ENCODE results near the gene HSD3B1.

The HSD3B1 gene

DNA sequence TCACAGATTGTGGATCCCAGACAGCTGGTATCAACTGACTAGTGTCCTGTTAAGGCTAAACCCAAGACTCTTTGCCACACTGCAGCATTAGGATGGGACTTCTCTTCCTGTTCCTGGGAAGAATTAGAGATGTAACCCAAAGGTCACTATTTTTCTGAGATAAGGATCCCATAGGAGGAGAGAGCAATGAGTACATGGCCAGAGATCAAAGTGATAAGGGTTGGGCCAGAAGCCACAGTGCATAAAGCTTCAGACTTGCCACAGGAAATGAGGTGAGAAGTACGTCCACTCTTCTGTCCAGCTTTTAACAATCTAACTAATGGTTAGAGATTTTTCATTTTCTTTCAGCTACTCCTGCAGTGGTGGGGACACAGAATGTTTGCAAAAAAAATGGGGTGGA lies at the start of gene HSD3B1:
HSD3B1 (plus strand) TSS at position 270 of the 400 bp plus-strand sequence. CDS start 267 bp downstream, outside the sequence.
- no peak within 1 kb of the TSS for H3K4me3 ChIP-seq (ENCODE audit: low read length)
- TF ChIP-seq, protein P1, sequence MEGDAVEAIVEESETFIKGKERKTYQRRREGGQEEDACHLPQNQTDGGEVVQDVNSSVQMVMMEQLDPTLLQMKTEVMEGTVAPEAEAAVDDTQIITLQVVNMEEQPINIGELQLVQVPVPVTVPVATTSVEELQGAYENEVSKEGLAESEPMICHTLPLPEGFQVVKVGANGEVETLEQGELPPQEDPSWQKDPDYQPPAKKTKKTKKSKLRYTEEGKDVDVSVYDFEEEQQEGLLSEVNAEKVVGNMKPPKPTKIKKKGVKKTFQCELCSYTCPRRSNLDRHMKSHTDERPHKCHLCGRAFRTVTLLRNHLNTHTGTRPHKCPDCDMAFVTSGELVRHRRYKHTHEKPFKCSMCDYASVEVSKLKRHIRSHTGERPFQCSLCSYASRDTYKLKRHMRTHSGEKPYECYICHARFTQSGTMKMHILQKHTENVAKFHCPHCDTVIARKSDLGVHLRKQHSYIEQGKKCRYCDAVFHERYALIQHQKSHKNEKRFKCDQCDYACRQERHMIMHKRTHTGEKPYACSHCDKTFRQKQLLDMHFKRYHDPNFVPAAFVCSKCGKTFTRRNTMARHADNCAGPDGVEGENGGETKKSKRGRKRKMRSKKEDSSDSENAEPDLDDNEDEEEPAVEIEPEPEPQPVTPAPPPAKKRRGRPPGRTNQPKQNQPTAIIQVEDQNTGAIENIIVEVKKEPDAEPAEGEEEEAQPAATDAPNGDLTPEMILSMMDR (conservative IDR thresholded peaks at IDR 0.05; ENCODE audit: low read depth, low read length): no peak
- DNase-seq (ENCODE audit: low read depth): no peak

DNA sequence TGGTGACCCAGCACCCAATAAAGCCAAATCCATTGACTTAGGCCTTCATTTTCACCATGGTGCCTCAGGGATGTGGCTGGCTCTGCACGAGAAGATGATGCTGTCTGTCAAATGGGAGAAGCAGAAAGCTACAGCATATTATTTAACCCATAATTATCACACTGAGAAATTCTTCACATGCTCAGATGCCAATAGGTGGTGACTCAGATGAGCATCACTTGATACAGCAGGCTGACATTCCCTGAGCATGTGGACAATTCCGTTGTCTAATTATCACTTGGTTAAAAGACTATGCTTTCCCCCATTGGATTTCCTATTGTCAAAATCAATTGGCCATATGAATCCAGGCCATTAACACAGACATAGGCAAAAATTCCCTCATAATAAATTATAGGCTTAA lies 44.0 kb upstream of the HSD3B1 start:
- H3K4me3 ChIP-seq (ENCODE audit: low read length): no peak overlapping the region
- TF ChIP-seq, protein P1 (conservative IDR thresholded peaks at IDR 0.05; ENCODE audit: low read depth, low read length): no peak
- no peak for DNase-seq (ENCODE audit: low read depth)

DNA sequence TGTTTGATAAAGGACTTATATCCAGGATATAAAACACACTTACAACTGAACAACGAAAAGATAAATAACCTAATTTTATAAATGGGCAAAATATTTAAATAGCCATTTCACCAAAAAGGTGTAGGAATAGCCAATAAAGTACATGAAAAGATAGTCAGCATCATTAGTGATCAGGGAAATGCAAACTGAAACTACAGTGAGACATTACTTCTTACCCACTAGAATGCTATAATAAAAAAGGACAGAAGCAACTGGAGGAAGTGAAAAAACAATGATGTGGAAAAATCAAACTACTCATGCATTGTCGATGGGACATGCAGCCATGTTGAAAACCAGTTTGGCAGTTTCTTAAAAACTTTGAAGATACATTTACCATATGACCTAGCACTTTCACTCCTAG lies 43.4 kb upstream of the HSD3B1 start:
- TF ChIP-seq, protein P1 (conservative IDR thresholded peaks at IDR 0.05; ENCODE audit: low read depth, low read length): no peak
- no peak for DNase-seq (ENCODE audit: low read depth)
- no peak overlapping the region for H3K4me3 ChIP-seq (ENCODE audit: low read length)

DNA sequence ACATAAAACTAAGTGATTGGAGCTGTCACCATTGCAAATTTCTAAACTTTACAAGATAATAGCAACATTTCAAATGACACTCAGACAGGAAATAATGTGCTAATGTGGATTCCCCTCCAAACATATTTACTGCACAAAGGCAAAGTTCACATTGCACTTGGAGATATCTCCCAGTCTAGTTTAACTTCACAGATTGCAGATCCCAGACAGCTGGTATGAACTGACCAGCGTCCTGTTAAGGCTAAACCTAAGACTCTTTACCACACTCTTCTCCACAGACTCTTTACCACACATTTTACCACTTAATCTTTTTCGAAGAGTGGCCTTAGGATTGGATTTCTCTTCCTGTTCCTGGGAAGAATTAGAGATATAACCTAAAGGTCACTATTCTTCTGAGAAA lies 40.6 kb upstream of the HSD3B1 start:
- no peak overlapping the region for H3K4me3 ChIP-seq (ENCODE audit: low read length)
- DNase-seq (ENCODE audit: low read depth): no peak
- TF ChIP-seq, protein P1 (conservative IDR thresholded peaks at IDR 0.05; ENCODE audit: low read depth, low read length): no peak

DNA sequence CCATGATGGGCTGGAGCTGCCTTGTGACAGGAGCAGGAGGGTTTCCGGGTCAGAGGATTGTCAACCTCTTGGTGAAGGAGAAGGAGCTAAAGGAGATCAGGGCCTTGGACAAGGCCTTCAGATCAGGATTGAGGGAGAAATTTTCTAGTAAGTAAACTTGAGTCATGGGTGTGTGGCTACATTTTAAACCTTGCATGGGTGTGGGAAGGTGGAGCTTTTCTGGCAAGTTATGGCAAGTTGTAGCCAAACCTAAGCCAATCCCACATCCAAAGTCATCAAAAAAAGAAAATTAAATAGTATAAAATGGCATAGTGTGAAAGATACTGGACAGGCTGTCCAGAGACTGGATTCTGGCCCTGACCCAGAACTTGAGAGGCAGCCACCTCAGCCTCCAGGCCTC lies 39.8 kb upstream of the HSD3B1 start:
- no peak for DNase-seq (ENCODE audit: low read depth)
- no peak overlapping the region for H3K4me3 ChIP-seq (ENCODE audit: low read length)
- TF ChIP-seq, protein P1 (conservative IDR thresholded peaks at IDR 0.05; ENCODE audit: low read depth, low read length): no peak

DNA sequence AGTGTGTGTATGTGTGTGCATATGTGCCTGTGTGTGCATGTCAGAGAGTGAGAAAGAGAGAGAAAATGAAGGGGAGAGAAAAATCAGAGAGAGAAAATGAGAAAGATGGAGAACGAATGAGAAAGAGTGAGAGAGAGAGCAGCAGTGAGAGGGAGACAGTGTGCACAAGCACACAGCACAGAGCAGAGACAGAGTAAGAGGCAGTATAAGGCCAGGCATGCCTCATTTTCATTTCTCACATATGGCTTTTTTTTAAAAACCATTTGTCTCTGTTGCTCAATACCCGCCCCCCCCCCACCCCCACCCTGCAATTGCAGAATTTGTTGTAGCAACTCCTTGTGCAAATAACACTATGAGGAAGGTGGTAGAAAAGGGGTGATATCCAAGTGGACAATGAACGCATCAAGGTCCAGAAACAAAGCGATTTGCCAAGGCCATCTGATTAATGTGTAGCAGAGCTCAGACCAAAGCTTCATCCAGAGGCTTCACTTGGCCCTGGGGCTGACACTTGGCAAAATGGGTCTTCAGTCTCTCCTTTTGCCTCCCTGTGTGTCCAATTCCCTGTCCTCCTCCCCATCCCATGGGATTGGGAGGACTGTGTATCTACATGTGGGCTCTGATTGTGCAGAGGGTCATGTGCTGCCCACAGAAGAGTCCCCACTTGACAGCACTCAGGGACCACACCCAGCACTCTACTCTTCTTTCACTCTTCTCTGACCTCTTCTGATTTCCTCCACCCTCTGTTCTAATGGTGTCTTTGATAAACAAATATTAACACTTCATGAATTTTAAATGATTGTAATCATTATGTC lies 38.9 kb upstream of the HSD3B1 start:
- TF ChIP-seq, protein P1 (conservative IDR thresholded peaks at IDR 0.05; ENCODE audit: low read depth, low read length): no peak
- H3K4me3 ChIP-seq (ENCODE audit: low read length): no peak overlapping the region
- DNase-seq (ENCODE audit: low read depth): no peak

DNA sequence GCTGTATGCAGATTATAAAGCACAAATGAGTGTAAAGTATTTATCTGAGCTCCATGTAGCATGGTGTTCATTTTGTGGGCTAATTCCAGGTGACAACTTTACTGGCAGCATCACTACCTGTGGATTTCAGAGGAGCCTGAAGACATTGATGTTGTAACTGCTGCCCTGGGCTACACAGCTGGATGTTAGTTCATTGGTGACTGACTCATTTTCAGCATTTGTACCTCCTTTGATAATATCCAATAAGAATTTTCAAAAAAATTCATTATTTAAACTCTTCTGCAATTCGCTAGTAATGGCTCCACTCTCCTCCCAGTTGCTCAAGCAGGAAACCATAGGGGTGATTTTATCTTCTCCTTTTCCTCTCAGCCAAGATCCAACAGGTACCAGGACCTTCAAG lies 37.3 kb upstream of the HSD3B1 start:
- no peak overlapping the region for H3K4me3 ChIP-seq (ENCODE audit: low read length)
- TF ChIP-seq, protein P1 (conservative IDR thresholded peaks at IDR 0.05; ENCODE audit: low read depth, low read length): no peak
- DNase-seq (ENCODE audit: low read depth): no peak
